NCI-H2196 (cell line): ENCODE measurements around the gene ZNF593OS.

Source experiments
- DNase-seq: peaks from one replicate; lab custom pipeline; 2025; ENCODE audit not compliant: unreplicated experiment; lab: John Stamatoyannopoulos, UW

The ZNF593OS gene

GRCh38 chr1:26127235-26128163 is 44.1 kb downstream of the ZNF593OS start:
- no peak for DNase-seq

GRCh38 chr1:26126321-26127084 is 45.1 kb downstream of the ZNF593OS start:
- peak; percentile 80 for DNase-seq

DNA sequence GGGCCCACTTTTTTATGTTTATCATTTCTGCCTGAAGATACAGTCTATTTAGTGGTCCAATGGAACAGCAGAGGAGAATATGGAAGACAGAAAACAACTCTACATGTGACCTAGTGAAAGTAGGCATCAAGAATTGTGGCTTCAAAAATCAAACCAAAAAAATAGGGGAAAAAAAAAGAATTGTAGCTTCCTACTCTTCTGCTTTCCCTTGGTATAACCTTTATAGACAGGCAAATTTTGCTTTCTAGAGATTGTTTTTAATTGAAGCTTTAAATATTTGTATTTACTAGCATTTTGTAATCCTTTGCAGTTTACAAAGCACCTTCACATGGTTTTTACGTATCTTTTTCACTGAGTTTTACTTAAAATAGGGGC is 45.7 kb downstream of the ZNF593OS start:
- DNase-seq: no peak

GRCh38 chr1:26125382-26125781 is 46.2 kb downstream of the ZNF593OS start:
- no peak for DNase-seq

- DNase-seq: no peak
These were observed 47.0 kb downstream of the ZNF593OS start for GRCh38 chr1:26124418-26125331.

DNA sequence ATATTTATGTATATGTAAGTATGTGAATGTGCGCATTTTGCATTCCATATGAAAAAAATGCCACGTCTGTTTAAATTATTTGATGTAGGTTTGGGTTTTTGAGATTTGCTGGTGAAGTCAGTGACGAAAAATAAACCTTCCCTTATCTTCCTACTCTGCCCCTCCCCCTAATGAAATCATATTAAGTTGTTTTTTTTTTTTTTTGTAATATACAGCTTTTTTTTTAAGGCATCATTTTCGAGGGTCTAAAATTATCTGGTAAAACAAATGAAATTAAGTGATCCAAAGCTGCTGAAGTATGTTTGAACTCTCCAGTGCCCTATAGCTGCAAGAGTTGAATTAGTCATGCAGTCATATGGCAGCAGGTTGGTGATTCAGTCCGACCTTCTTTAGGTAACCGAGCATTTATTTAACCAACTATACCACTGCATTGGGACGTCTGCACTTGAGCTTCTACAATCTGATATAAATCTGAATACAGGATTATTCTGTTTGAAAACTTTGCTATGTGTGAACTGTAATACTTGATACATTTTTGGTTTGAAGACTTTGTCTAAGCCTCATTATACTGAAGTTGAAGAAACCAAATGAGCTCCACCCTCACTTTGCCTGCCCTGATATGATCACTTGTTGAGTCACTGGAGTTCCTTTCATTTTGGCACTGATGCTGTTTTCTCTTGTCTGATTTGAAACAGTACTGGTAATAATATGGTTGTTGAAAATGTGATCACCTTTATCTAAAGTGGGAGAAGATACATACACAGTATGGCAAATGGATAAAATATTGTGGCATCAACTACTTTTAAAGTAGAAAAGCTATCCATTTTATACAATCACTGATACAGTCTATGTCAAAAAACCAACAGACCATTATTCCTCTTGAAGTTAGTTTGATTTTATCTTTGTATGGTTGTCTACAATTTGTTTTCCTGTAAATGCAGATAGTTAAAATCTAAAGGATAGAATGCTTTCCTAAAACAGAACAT is 48.4 kb downstream of the ZNF593OS start:
- DNase-seq: no peak

- peak; percentile 55 for DNase-seq
These were observed 49.5 kb downstream of the ZNF593OS start for GRCh38 chr1:26121854-26122773.

- DNase-seq: no peak
These were observed 51.6 kb downstream of the ZNF593OS start for GRCh38 chr1:26119892-26120608.
